GM12864 (cell line): ENCODE results near the gene AHCTF1.

Source experiments
- DNase-seq: peaks from one replicate; pipeline ENCODE4 v3.0.0-alpha.2; 2011; ENCODE audit warnings: low read depth
- H3K4me3 ChIP-seq: 2 replicates; pipeline ENCODE4 v1.5.1; 2011; ENCODE audit warnings: mild to moderate bottlenecking, low read depth, low read length, control low read depth
- TF ChIP-seq, protein P1 (sequence below): IDR thresholded peaks from 2 replicates; pipeline ENCODE4 v1.5.1; 2011; ENCODE audit warnings: low read depth, mild to moderate bottlenecking, moderate library complexity, low read length, control low read depth, inconsistent platforms; ENCODE audit errors: missing control alignments

Gene AHCTF1

DNA sequence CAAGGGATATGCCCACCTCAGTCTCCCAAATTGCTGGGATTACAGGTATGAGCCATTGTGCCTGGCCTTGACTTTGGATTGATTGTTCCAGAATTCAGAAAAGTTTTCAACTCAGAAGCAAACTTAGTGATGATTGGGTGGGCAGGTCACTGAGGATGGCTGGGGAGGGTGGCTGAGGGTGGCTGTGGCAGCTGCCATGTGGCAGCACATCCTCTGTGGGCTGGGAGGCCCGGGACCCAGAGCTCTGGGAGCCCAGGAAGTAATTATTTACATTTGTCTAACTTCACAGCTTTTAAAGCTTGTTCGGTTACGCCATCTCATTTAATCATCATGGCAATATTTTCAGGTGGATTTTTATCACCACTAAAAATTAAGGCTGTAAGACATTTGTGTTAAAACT lies 131.4 kb downstream of the AHCTF1 start:
- no peak for DNase-seq
- no peak overlapping the region for H3K4me3 ChIP-seq
- TF ChIP-seq, protein P1, sequence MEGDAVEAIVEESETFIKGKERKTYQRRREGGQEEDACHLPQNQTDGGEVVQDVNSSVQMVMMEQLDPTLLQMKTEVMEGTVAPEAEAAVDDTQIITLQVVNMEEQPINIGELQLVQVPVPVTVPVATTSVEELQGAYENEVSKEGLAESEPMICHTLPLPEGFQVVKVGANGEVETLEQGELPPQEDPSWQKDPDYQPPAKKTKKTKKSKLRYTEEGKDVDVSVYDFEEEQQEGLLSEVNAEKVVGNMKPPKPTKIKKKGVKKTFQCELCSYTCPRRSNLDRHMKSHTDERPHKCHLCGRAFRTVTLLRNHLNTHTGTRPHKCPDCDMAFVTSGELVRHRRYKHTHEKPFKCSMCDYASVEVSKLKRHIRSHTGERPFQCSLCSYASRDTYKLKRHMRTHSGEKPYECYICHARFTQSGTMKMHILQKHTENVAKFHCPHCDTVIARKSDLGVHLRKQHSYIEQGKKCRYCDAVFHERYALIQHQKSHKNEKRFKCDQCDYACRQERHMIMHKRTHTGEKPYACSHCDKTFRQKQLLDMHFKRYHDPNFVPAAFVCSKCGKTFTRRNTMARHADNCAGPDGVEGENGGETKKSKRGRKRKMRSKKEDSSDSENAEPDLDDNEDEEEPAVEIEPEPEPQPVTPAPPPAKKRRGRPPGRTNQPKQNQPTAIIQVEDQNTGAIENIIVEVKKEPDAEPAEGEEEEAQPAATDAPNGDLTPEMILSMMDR: no peak

DNA sequence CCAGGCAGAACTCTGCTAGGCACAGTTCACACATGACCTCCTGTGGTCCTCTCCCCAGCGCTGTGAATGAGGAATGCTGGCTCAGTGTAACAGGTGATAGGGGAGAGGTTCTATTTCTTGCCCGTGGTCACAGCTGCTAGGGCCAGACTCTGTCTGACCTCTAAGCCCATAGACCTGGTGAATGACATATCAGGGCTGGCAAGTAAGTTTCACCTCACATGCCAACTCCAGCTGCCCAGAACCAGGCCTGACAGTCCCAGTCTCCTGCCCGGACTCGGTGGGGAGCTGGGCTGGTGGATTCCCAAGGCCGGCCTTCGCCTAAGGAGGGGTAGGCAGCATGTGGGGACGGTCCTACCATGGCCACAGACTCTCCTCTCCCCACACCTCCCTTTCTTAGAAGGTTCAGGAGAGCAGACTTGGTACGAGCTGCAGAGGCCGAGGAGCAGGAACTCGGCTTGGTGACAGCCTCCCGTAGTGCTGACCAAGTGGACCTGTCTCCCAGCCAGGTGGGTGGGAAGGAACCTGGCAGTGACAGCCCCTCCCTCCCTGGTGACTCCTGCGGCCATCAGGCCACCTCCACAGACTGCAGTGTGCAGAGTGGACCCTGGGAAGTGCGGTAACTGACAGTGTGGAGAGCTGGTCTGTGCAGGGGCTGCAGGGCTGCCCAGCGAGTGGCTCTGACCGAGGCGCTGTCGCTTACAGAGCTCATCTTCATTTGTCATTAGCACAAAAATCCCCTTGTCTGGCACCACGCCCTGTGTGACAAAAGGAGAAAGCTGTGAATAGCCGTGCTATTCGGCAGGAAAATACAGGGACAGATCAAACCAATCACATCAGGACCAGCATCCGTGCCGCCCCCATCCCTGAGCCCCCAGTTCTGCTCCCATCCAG lies 132.9 kb downstream of the AHCTF1 start:
- DNase-seq: no peak
- TF ChIP-seq, protein P1: no peak
- no peak overlapping the region for H3K4me3 ChIP-seq

DNA sequence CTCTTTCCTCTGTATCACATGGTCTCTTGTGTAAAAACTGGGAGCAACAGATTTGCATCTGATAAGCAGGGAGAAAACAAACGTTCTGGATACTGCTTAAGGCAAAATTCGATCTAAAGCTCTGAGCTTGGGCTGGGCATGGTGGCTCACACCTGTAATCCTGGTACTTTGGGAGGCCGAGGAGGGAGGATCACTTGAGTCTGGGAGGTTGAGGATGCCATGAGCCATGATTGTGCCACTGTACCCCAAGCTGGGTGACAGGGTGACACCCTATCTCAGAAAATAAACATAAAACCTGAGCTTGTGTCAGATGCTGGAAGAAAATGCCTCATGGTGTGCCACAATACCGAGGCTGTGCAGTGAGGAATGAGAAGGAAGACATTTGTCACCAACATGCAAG lies 133.6 kb downstream of the AHCTF1 start:
- H3K4me3 ChIP-seq: no peak overlapping the region
- TF ChIP-seq, protein P1: no peak
- DNase-seq: no peak

DNA sequence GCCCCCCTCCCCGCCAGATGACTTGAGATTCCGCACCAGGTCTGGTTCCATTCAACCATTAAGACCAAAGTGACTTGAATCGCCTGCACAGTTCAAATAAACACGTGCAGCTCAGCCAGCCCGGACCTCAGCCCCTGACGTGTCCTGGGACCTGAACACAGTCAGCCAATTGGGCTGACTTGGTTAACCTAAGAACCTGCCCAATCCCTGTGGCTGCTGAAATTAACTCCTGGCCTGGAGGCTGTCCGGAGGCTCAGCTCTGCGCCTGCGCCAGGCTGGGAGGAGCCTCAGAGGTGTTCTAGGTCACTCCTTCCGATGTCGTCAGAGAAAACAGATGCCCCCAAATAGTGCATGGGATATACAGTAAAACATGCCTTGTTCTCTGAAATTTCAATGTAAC lies 134.2 kb downstream of the AHCTF1 start:
- no peak overlapping the region for H3K4me3 ChIP-seq
- DNase-seq: no peak
- TF ChIP-seq, protein P1: no peak

DNA sequence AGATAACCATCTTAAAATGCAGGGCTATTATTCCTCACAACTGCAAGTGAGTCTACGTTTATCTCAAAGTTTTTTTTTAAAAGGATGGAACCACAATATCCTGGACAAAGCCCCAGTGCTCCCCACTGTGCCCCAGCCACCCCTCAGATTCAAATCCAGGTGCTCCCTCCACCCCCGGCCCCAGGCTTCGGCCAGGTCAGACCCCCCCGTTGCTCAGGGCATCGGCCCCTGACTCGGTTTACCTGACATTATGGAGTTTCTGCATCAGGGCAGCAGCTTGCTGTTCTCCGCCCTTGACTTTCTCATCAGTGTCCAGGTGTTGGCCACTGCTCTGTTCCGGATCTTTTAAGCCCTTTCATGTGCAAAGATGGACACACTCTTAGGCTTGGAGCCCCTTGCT lies 134.6 kb downstream of the AHCTF1 start:
- no peak overlapping the region for H3K4me3 ChIP-seq
- no peak for DNase-seq
- TF ChIP-seq, protein P1: no peak

DNA sequence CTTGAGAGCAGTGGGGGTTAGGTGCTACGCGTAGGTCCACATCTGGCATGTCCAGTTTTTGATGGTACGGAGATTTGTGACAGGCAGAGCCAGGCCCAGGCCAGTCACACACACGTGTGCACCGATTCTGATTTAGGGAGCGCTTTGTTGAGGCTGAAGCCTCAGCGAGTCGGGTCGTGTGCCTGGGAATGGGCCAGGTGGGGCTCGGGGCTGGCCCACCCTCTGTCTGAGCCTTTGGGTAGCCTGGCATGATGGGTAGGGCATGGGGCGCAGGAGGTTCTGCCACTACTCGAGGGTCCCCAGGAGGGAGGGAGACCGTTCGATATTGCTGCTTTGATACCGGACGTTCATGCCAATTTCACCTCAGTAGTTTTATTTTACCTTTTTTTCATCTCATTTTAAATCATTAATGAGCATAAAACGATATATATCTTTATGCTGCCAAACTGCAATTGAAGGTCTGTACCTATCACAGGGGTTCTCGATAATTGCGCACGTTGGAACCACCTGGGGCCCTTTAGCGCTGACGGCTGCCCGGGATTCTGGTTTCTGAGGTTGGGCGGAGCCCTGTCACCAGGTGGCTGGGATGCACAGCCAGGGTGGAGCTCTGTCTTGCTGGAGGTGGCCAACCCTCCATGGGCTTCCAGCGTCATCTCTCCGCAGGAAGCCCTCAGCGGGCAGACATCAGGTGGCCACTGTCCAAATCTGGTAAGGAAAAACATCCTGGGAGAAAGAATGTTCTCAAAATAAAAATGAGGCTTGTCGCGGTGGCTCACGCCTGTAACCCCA lies 135.6 kb downstream of the AHCTF1 start:
- H3K4me3 ChIP-seq: no peak overlapping the region
- DNase-seq: no peak
- TF ChIP-seq, protein P1: no peak
